Neural cell (in vitro differentiated cells): ENCODE data around the gene PGAP3.

ENCODE experiments used
- EZH2 ChIP-seq: fragments of 200-600, 300-800 bp; shearing (Covaris generic), sonication (generic); IDR thresholded peaks from 2 replicates; pipeline ENCODE4 v1.6.1; 2014; ENCODE audit warnings: antibody characterized with exemption, low read length, borderline replicate concordance, mild to moderate bottlenecking; ENCODE audit not compliant: insufficient read depth, poor library complexity, severe bottlenecking
- TF ChIP-seq, protein P1 (sequence below): fragments of 450-650 bp; IDR thresholded peaks from 2 replicates; pipeline ENCODE4 v1.5.1; 2014; ENCODE audit warnings: antibody characterized with exemption, mild to moderate bottlenecking, moderate library complexity; ENCODE audit not compliant: poor library complexity, severe bottlenecking

DNA sequence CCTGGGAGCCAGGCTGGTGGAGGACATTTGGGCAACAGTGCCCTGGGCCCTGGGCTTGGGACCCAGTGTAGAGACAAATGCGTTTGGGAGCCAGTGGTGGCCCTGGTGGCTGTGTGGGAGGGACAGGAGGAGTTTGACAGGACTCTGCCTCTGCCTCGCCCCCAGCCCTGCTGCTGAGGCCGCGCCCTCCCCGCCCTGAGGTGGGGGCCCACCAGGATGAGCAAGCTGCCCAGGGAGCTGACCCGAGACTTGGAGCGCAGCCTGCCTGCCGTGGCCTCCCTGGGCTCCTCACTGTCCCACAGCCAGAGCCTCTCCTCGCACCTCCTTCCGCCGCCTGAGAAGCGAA lies 34.6 kb downstream of the PGAP3 start:
- TF ChIP-seq, protein P1, sequence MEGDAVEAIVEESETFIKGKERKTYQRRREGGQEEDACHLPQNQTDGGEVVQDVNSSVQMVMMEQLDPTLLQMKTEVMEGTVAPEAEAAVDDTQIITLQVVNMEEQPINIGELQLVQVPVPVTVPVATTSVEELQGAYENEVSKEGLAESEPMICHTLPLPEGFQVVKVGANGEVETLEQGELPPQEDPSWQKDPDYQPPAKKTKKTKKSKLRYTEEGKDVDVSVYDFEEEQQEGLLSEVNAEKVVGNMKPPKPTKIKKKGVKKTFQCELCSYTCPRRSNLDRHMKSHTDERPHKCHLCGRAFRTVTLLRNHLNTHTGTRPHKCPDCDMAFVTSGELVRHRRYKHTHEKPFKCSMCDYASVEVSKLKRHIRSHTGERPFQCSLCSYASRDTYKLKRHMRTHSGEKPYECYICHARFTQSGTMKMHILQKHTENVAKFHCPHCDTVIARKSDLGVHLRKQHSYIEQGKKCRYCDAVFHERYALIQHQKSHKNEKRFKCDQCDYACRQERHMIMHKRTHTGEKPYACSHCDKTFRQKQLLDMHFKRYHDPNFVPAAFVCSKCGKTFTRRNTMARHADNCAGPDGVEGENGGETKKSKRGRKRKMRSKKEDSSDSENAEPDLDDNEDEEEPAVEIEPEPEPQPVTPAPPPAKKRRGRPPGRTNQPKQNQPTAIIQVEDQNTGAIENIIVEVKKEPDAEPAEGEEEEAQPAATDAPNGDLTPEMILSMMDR, result no peak
- TF ChIP-seq EZH2, result no peak
